ENCODE data around the gene GABBR2. TPM values are rescaled to one million over a fixed set of nuclear protein-coding genes. Genes with fewer than 3 reads are reported as not detected.
"Not testable (repeated sequence)": the region's sequence is repeated elsewhere in the genome, so short reads cannot be mapped to it uniquely, and the experiment has no call there.

GABBR2 gene
- total RNA-seq, 1 donor = not detected

DNA sequence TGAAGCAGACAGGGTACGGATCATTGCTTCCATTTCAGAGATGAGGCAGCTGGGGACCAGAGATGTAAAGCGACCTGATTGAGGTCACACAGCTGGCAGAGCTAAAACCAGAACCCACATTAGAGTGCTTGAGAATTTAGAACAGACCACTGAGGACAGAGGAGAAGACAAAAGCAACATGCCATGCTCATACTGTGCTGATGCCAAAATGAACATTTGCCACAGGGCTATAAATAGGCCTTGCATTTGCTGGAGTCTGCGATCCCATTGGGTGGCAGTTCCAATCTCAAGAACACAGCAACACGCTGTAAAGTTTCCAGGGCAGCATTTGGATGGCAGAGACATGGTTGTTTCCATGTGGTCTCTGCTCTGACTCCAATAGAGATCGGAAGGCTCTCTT, 230.9 kb downstream of the GABBR2 start:
- TF ChIP-seq, protein P1, sequence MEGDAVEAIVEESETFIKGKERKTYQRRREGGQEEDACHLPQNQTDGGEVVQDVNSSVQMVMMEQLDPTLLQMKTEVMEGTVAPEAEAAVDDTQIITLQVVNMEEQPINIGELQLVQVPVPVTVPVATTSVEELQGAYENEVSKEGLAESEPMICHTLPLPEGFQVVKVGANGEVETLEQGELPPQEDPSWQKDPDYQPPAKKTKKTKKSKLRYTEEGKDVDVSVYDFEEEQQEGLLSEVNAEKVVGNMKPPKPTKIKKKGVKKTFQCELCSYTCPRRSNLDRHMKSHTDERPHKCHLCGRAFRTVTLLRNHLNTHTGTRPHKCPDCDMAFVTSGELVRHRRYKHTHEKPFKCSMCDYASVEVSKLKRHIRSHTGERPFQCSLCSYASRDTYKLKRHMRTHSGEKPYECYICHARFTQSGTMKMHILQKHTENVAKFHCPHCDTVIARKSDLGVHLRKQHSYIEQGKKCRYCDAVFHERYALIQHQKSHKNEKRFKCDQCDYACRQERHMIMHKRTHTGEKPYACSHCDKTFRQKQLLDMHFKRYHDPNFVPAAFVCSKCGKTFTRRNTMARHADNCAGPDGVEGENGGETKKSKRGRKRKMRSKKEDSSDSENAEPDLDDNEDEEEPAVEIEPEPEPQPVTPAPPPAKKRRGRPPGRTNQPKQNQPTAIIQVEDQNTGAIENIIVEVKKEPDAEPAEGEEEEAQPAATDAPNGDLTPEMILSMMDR (IDR thresholded peaks at IDR 0.05; ENCODE audit: insufficient read depth, low read depth, low read length) = no peak
- H3K4me3 ChIP-seq (ENCODE audit: low read depth, low read length) = no peak overlapping the region
- DNase-seq (ENCODE audit: low read depth) = no peak

DNA sequence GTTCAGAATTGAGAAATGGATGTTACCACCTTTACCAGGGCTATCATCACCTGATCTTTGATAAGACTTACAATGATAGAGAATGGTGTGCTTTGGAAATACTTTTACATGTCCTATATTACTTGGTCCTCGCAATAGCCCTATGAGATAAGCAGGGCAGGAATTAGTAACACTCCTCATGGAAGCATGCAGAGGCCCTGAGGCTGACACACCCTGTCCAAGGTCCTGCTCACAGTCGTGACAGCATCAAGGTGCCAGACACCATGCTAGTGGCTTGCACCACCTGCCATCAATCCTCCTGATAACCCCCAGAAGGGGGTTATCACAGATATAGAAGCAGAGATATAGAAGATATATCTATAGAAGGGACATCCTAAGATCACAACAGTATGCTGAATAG, 236.5 kb downstream of the GABBR2 start:
- TF ChIP-seq, protein P1 (IDR thresholded peaks at IDR 0.05; ENCODE audit: insufficient read depth, low read depth, low read length) = no peak
- H3K4me3 ChIP-seq (ENCODE audit: low read depth, low read length) = no peak overlapping the region
- no peak for DNase-seq (ENCODE audit: low read depth)

DNA sequence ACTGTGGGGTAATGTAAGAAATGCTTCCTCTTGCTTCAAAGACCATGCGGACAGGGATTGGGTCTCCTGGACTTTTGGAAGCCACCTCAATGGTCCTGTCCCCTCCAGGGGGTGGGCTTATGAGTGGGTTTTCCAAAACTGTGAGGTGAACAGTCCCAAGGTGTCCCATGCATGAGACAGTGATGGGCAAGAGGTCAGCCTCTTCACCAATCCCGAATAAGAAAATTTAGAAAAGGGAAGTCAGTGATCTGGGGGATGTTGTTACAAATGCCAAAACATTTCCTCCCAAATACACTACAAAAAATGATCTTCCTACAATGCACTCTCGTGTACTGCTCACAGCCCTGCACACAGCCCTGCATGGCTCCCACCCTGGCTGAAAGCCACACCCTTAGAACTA, 237.6 kb downstream of the GABBR2 start:
- TF ChIP-seq, protein P1 (IDR thresholded peaks at IDR 0.05; ENCODE audit: insufficient read depth, low read depth, low read length) = no peak
- H3K4me3 ChIP-seq (ENCODE audit: low read depth, low read length) = no peak overlapping the region
- no peak for DNase-seq (ENCODE audit: low read depth)

DNA sequence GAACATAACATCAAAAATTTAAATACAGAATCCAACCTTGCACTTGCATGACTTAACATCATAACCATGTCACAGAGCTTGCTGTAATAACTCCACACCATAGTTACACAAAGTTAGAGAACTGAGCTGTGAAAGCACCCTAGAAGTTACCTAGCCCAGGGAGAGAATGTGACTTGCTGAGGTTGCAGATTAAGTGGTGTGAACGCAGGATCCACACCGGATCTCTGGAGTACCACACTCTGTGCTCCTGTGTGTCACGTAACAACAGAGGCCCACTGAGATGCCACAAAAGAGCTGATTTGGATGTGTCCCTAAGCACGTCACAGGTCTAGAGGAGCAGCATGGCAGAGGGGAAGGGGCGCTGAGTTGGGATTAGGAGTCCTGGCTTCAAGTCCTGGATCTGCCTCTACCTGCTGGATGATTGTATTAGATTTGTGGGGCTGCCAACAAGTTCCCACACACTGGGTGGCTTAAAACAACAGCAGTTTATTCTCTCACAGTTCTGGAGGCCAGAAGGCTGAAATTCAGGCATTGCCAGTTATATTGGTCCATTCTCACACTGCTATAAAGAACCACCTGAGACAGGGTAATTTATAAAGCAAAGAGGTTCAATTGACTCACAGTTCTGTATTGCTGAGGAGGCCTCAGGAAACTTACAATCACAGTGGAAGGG, 240.0 kb downstream of the GABBR2 start:
- no peak overlapping the region for H3K4me3 ChIP-seq (ENCODE audit: low read depth, low read length)
- DNase-seq (ENCODE audit: low read depth) = no peak
- TF ChIP-seq, protein P1 (IDR thresholded peaks at IDR 0.05; ENCODE audit: insufficient read depth, low read depth, low read length) = no peak

DNA sequence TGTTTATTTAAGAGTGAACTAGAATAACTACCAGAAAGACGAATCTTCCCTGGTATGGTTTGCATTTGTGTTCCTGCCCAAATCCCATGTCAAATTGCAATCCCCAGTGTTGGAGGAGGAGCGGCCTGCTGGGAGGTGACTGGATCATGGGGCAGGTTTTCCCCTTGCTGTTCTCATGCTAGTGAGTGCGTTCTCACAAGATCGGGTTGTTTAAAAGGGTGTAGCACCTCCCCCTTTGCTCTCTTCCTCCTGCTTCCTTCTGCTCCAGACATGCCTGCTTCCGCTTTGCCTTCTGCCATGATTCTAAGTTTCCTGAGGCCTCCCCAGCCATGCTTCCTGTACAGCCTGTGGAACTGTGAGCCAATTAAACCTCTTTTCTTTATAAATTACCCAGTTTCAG, 242.9 kb downstream of the GABBR2 start:
- no peak for DNase-seq (ENCODE audit: low read depth)
- TF ChIP-seq, protein P1 (IDR thresholded peaks at IDR 0.05; ENCODE audit: insufficient read depth, low read depth, low read length) = no peak
- no peak overlapping the region for H3K4me3 ChIP-seq (ENCODE audit: low read depth, low read length)

DNA sequence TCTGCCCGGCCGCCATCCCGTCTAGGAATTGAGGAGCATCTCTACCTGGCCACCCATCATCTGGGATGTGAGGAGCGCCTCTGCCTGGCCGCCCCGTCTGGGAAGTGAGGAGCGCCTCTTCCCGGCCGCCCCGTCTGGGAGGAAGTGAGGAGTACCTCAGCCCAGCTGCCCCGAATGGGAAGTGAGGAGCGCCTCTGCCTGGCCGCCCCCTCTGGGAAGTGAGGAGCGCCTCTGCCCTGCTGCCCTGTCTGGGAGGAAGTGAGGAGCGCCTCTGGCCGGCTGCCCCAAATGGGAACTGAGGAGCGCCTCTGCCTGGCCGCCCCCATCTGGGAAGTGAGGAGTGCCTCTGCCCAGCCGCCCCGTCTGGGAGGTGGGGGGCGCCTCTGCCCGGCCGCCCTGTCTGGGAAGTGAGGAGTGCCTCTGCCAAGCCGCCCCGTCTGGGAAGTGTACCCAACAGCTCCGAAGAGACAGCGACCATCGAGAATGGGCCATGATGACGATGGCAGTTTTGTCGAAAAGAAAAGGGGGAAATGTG, 244.5 kb downstream of the GABBR2 start:
- H3K4me3 ChIP-seq (ENCODE audit: low read depth, low read length); DNase-seq (ENCODE audit: low read depth): not testable (repeated sequence)

DNA sequence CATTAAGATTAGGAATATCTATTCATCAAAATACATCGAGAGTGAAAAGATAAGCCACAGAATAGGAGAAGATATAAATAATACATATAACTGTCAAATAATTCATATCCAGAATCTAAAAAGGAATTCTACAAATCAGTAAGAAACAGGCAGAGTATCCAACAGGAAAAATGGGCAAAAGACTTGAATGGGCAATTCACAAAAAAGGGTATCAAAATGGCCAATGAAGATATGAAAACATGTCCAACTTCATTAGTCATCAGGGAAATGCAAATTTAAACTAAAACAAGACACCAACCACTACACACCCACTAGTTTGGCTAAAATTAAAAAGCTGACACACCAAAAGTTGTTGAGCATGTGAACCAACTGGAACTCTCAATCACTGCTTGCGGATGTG, 246.4 kb downstream of the GABBR2 start:
- H3K4me3 ChIP-seq (ENCODE audit: low read depth, low read length) = no peak overlapping the region
- no peak for DNase-seq (ENCODE audit: low read depth)
- TF ChIP-seq, protein P1 (IDR thresholded peaks at IDR 0.05; ENCODE audit: insufficient read depth, low read depth, low read length) = no peak

All from fibroblast of villous mesenchyme (primary cell).